Stimulated activated effector memory CD8-positive, alpha-beta T cell treated with anti-CD3 and anti-CD28 coated beads, Interleukin-12 subunit alpha, Interleukin-12 subunit beta, amount 100 ng/mL, for 72 hours (primary cell): ENCODE results near the gene APOF.
A peak's percentile ranks its signal among the peaks of the same experiment; 100 is the strongest.
"Not testable (repeated sequence)": the region's sequence is repeated elsewhere in the genome, so short reads cannot be mapped to it uniquely, and the experiment has no call there.

Experiments used
- ATAC-seq: fragments of 150-1000 bp; cut with Tn5 transposase; 2 replicates; pipeline ENCODE4 v1.10.0; 2021
- DNase-seq, 2 donors: peaks; one replicate each; pipeline ENCODE4 v3.0.0; 2021 to 2022; ENCODE audit warnings: low spot score in 2 of 2
- H3K27ac Mint-ChIP-seq: one replicate; pipeline ENCODE4 v1.8.0; 2022; ENCODE audit warnings: mild to moderate bottlenecking, mixed read lengths
- H3K36me3 Mint-ChIP-seq: one replicate; pipeline ENCODE4 v1.8.0; 2022; ENCODE audit warnings: mild to moderate bottlenecking, mixed read lengths
- H3K4me1 Mint-ChIP-seq: one replicate; pipeline ENCODE4 v1.8.0; 2022; ENCODE audit warnings: mixed read lengths
- H3K4me3 Mint-ChIP-seq: one replicate; pipeline ENCODE4 v1.8.0; 2022; ENCODE audit warnings: mild to moderate bottlenecking, mixed read lengths
- H3K9me3 Mint-ChIP-seq: one replicate; pipeline ENCODE4 v1.8.0; 2022; ENCODE audit warnings: mixed read lengths

The APOF gene

DNA sequence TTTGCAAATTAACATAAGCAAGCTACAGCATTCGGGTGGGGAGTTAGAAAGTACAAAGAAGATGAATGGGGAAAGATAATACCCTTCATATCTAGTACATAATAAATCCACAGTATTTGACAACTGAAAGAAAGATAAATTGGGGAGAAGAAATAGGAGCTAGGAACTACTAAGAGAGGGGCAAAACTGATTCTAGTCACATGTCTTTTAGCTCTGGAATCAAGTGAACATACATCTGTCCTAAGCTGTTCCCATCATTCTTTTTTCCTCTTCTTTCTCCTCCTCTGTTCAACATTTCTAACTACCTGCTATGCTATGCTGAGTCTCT is 15.3 kb upstream of the APOF start:
- DNase-seq (no peak), ATAC-seq (no peak)
- H3K36me3 Mint-ChIP-seq: no peaks in the 10 kb centered on the region
- H3K4me1 Mint-ChIP-seq: no peaks in the 10 kb centered on the region
- no peaks in the 10 kb centered on the region for H3K9me3 Mint-ChIP-seq
- H3K4me3 Mint-ChIP-seq: no peak overlapping the region
- H3K27ac Mint-ChIP-seq: no peak overlapping the region

DNA sequence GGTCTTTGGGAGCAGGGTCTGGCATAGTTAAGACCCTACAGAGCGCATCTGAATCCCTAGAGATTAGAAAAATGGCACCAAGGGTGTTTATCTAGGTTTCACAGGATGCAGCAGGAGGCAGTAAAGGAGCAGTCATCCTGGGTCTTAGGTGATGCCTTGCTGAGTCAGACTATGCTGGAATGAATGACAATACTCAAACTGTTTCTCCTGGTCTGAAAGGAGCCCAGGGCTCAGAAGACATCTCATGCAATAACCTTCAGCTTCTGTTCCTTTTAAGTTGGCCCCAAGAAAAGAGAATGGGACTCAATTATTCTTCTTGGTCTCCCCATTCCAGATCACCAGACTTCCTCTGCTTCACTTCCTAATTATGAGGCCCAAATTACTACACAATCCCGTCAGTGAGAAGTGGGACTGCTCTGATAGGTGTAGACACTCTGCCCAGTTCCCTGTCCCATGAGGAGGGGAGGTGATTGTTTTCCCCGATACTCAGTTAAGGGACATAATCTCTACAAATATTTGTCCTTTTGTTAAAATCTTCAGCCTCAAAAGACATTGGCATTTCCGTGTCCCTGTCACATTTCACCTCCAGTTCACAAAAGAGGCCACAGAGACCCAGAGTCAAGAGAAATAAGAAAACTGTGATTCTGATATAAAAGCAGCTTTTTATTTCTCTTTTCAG is 14.8 kb upstream of the APOF start:
- H3K27ac Mint-ChIP-seq: no peak overlapping the region

DNA sequence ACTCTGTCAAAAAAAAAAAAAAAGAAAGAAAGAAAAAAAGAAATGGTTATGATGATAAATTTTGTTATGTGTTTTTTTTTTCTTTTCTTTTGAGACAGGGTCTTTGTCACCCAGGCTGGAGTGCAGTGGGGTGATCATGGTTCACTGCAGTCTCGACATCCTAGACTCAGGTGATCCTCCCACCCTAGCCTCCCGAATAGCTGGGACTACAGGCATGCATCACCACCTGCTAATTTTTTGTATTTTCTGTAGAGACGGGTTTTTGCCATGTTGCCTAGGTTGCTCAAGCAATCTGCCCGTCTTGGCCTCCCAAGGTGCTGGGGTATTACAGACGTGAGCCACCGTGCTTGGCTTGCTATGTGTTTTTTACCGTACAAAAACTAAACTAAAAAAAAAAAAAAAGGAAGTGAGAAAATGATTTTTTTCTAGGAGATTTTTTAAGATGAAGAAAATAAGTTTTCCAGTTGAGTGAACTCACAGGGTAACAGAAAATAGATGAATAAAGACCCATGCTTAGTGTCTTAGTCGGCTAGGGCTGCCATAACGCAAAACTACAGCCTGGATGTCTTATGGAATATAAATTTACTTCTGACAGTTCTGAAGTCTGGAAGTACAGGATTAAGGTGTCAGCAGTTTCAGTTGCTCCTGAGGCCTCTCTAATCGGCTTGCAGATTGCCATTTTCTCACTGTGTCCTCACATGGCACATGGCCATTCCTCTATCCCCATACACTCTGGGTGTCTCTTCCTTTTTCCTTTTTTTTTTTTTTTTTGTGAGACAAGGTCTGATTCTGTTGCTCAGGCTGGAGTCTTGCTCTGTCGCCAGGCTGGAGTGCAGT is 13.2 kb upstream of the APOF start:
- no peak overlapping the region for H3K27ac Mint-ChIP-seq
- H3K36me3 Mint-ChIP-seq: no peaks in the 10 kb centered on the region
- H3K9me3 Mint-ChIP-seq: no peaks in the 10 kb centered on the region
- no peaks in the 10 kb centered on the region for H3K4me1 Mint-ChIP-seq
- DNase-seq: no peak
- no peak overlapping the region for H3K4me3 Mint-ChIP-seq
- ATAC-seq: no peak

More for the DNA sequence above, 14.8 kb upstream of the APOF start:
- DNase-seq (no peak), ATAC-seq (peak; percentile 93)
- Mint-ChIP-seq H3K4me3 (no peak overlapping the region), H3K9me3 (no peaks in the 10 kb centered on the region), H3K4me1 (no peaks in the 10 kb centered on the region), H3K36me3 (no peaks in the 10 kb centered on the region)

DNA sequence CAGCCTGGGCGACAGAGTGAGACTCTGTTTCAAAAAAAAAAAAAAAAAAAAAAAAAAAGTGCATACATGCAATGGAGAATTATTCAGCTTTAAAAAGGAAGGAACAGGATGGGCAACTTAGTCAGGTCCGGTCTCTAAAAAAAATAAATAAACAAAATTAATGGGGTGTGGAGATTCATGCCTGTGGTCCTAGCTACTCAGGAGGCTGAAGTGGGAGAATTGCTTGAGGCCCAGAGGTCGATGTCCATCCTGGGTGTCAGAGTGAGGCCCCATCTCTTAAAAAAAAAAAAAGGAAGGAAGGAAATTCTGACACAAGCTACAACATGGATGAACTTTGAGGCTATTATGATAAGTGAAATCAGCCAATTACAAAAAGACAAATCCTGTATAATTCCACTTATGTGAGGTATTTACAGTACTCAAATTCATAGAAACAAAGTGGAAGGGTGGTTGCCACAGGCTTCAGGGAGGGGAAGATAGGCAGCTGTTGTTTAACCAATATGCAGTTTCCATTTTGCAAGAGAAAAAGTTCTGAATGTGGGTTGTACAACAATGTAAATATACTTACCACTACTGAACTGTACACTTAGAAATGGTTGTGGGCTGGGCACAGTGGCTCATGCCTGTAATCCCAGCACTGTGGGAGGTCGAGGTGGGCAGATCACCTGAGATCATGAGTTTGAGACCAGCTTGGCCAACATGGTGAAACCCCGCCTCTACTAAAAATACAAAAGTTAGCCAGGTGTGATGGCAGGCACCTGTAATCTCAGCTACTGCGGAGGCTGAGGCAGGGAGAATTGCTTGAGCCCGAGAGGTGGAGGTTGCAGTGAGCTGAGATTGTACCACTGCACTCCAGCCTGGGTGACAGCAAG is 12.3 kb upstream of the APOF start:
- no peak overlapping the region for H3K4me3 Mint-ChIP-seq
- DNase-seq (no peak), ATAC-seq (no peak)

DNA sequence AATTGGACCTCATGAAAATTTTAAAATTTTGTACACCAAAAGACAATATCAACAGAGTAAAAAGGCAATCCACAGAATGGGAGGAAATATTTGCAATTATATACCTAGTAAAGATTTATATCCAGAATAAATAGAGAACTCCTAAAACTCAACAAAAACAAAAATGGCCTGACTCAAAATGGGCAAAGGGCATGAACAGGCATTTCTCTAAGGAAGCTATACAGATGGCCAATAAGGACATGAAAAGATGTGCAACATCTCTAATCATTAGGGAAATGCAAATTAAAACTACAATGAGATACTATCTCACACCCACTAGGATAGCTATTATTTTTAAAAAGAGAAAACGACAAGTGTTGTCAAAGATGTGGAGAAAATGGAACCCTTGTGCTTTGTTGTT is 10.9 kb upstream of the APOF start:
- H3K9me3 Mint-ChIP-seq: no peaks in the 10 kb centered on the region
- ATAC-seq (no peak), DNase-seq (no peak)
- H3K4me1 Mint-ChIP-seq: no peaks in the 10 kb centered on the region
- no peaks in the 10 kb centered on the region for H3K36me3 Mint-ChIP-seq
- H3K27ac Mint-ChIP-seq: no peak overlapping the region
- H3K4me3 Mint-ChIP-seq: no peak overlapping the region

More for the DNA sequence above, 12.3 kb upstream of the APOF start:
- Mint-ChIP-seq H3K27ac (no peak overlapping the region), H3K9me3 (no peaks in the 10 kb centered on the region), H3K36me3 (no peaks in the 10 kb centered on the region), H3K4me1 (no peaks in the 10 kb centered on the region)

DNA sequence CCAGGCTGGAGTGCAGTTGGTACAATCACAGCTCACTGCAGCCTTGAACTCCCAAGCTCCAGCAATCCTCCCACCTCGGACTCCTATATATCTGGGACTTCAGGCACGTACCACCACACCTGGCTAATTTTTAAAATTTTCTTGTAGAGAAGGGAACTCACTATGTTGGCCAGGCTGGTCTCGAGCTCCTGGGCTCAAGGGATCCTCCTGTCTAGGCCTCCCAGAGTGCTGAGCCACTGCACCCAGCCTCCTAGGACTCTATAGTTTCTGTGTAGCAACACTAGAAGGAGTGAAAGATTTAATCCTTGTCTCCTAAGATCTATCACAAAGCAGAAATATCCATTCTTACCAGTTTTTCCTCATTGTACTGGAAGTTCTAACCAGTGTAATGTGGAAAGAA is 4.3 kb upstream of the APOF start:
- Mint-ChIP-seq H3K4me3 (no peak overlapping the region), H3K27ac (no peak overlapping the region), H3K4me1 (no peaks in the 10 kb centered on the region), H3K9me3 (no peaks in the 10 kb centered on the region), H3K36me3 (no peaks in the 10 kb centered on the region)
- DNase-seq: no peak
- no peak for ATAC-seq

DNA sequence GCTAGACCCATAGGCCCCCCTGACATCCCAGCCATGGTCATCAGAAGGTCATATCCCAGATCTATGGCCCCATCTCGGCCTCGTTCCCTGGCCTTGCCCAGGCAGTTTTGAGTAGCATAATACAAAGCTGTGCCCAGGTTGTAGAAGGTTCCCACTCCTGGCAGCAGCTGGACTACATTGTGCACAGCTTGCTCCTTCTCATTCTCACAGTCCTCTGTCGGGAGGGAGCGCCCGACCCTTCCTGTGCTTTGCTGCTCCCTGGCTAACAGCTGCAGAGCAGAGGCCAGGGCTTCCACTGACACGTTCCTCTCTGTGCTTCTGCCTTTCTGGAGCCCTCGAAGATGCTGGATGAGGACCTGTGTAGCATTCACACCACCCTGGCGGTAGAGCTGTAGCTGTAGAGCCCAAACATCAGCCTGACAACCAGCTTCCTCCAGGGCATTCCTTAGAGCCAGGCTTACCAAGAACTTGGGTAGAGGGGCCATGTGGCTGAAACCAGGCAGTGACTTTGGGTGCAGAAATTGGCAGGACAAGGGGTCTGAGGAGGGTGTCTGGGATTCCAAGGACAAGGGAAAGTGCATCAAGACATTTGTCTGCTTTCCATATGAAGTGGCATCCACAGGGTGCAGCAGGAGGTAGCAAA is 1.0 kb downstream of the APOF start:
- peaks cover 26% of the 10 kb centered on the region for H3K4me1 Mint-ChIP-seq
- no peak for DNase-seq
- H3K36me3 Mint-ChIP-seq: peaks cover 33% of the 10 kb centered on the region
- peak overlapping the region; percentile 90 for H3K27ac Mint-ChIP-seq
- H3K4me3 Mint-ChIP-seq: peak overlapping the region; percentile 84
- H3K9me3 Mint-ChIP-seq: no peaks in the 10 kb centered on the region
- no peak for ATAC-seq

DNA sequence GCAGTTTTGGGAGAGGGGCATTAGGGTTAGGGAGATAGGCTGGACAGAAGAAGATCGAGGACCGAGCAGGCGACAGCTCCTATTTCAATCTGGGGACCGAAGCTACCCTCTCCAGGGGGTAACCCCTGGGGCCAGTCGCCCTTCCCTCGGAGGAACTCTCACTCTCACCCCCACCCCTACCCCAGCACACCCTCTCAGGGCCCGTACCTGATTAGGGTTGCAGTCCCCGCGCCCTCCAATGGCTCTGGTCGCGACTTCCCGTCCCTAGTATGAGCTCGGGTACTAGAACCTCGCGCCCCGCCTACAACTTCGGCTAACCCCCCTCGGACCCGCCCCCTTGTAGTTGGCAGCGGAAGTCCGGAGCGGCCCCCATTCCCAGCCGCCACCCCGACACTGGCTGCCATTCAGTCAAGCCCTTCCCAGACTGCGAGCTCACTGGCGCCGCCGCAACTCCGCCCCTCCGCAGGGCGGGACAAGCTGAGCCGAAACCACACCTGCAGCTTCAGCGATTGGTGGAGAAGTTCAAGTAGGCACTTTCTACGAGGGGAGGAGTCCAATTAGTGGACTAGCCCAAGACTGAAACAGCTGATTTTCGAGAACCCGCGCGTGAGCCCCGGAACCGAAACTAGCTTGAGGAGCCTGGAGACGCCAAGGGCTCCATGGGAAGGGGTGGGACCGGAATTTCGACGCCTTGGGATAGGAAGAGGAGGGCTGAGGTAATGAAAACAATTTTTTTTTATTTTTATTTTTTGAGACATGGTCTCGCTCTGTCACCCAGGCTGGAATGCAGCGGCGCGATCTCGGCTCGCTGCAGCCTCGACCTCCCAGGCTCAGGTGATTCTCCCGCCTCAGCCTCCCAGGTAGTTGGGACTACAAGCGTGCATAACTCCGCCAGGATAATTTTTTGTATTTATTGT is 2.5 kb downstream of the APOF start, which contains the start of gene STAT2:
Gene STAT2, minus strand, starts transcription at position 257 of the 917 bp plus-strand sequence. CDS start 3,536 bp downstream, outside the sequence.
- Mint-ChIP-seq H3K4me3 (peak within 1 kb of the TSS; percentile 84), H3K27ac (peak within 1 kb of the TSS; percentile 90), H3K36me3 (peaks cover 48% of the 10 kb centered on the region), H3K4me1 (peaks cover 33% of the 10 kb centered on the region), H3K9me3 (no peaks in the 10 kb centered on the region)
- peak; percentile 94 to 99 for DNase-seq
- peak; percentile 98 for ATAC-seq

DNA sequence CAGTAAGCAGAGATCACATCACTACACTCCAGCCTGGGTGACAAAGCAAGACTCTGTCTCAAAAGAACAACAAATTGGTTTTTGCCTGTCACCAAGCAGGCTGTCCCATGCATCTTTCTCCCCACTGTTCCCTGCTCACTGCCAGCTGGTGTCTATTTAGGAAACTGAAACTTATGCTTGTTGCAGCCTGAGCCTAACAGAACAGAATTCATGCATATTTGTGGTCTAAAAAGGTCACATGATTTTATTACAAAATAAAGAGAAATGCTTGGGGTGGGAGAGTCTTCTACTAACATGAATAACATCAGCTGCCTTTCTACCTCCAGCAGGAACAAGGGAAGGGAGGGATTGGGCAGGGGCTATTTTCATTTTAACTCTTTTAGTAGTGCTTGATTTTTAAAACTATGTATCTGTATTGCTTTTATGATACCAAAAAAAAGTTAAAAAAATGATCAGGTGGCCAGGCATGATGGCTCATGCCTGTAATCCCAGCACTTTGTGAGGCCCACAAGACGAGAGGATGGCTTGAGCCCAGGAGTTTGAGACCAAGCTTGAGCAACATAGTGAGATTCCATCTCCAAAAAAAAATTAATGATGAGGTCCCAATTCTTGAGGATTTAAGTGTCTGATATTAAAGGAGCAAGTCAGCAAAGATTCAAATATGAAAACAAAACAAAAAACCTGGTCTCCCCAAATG is 3.7 kb downstream of the APOF start:
- no peak for DNase-seq
- H3K4me1 Mint-ChIP-seq: peaks cover 33% of the 10 kb centered on the region
- H3K4me3 Mint-ChIP-seq: peak overlapping the region; percentile 84
- peaks cover 59% of the 10 kb centered on the region for H3K36me3 Mint-ChIP-seq
- H3K27ac Mint-ChIP-seq: peak overlapping the region; percentile 90
- no peaks in the 10 kb centered on the region for H3K9me3 Mint-ChIP-seq
- ATAC-seq: no peak

DNA sequence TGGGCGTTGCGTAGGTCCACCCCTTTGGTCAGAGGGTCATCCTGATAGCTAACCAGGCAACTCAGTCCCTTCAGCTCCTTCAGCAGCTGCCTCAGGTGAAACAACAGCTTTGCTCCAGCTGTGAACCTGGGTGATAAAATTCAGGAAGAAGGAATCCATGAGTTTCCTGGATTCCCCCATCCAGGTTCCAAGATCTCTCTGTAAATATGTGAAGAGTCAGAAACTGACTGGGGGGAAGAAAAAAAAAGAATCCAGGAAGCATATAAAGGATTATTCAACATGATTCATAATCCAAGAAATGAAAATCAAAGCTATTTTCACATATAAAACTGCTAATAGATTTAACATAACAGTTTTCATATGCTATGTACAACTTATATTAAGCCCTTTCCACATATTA is 11.3 kb downstream of the APOF start:
- H3K4me3 Mint-ChIP-seq: no peak overlapping the region
- DNase-seq (no peak), ATAC-seq (no peak)
- H3K4me1 Mint-ChIP-seq: peaks cover 7% of the 10 kb centered on the region
- peaks cover 100% of the 10 kb centered on the region for H3K36me3 Mint-ChIP-seq
- H3K9me3 Mint-ChIP-seq: no peaks in the 10 kb centered on the region
- H3K27ac Mint-ChIP-seq: peak overlapping the region; percentile 41

DNA sequence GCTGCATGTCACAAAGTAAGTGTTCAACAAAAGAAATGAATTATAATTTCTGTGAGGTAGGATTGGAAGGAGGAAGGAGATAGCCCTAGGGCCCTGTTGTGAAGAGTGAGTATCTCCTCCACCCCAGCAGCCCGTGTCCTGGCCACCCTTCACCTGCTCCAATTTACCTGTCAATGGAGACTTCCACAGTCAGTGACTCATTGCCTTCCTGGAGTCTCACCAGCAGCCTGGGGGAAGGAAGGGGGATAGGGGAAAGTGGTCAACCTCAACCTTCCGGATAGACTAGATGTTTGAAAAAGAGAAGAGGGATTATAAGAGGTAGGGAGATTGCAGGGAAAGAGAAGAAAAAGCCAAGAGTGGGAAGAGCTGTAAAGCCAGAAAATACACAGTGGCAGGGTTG is 12.0 kb downstream of the APOF start:
- H3K9me3 Mint-ChIP-seq: no peaks in the 10 kb centered on the region
- H3K4me3 Mint-ChIP-seq: no peak overlapping the region
- peaks cover 2% of the 10 kb centered on the region for H3K4me1 Mint-ChIP-seq
- no peak for ATAC-seq
- peak overlapping the region; percentile 41 for H3K27ac Mint-ChIP-seq
- no peak for DNase-seq
- peaks cover 100% of the 10 kb centered on the region for H3K36me3 Mint-ChIP-seq

DNA sequence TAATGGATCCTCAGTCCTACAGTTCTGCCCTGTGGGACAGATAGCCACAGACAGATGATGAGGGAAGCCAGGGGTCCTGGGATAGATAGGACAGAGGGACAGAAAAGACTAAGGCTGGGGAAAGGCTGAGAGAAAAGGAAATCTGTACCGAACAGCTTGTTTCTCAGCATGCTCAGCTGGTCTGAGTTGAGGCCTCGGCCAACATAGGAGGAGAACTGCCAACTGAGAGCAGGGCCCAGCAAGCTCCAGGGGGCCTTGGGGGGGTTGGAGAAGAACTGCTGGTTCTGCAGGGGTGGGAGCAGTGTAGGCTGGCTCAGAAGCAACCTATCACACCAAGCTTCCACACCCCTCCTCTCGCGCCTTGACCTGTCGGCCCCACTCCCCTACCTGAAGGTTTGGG is 13.9 kb downstream of the APOF start:
- no peaks in the 10 kb centered on the region for H3K9me3 Mint-ChIP-seq
- DNase-seq (no peak), ATAC-seq (peak; percentile 34)
- no peak overlapping the region for H3K4me3 Mint-ChIP-seq
- H3K4me1 Mint-ChIP-seq: no peaks in the 10 kb centered on the region
- no peak overlapping the region for H3K27ac Mint-ChIP-seq
- peaks cover 100% of the 10 kb centered on the region for H3K36me3 Mint-ChIP-seq

DNA sequence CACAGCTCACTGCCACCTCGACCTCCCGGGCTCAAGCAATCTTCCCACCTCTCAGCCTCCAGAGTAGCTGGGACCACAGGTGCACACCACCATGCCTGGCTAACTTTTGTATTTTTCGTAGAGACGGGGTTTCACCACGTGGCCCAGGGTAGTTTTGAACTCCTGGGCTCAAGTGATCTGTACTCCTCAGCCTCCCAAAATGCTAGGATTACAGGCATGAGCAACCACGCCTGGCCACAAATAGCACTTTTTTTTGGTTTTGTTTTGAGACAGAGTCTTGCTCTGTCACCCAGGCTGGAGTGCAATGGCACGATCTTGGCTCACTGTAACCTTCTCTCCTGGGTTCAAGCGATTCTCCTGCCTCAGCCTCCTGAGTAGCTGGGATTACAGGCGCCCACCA is 15.4 kb downstream of the APOF start:
- not testable (repeated sequence) for H3K4me3 Mint-ChIP-seq, DNase-seq, H3K4me1 Mint-ChIP-seq, H3K9me3 Mint-ChIP-seq, ATAC-seq
- Mint-ChIP-seq H3K27ac (peak overlapping the region; percentile 75), H3K36me3 (peaks cover 99% of the 10 kb centered on the region)

DNA sequence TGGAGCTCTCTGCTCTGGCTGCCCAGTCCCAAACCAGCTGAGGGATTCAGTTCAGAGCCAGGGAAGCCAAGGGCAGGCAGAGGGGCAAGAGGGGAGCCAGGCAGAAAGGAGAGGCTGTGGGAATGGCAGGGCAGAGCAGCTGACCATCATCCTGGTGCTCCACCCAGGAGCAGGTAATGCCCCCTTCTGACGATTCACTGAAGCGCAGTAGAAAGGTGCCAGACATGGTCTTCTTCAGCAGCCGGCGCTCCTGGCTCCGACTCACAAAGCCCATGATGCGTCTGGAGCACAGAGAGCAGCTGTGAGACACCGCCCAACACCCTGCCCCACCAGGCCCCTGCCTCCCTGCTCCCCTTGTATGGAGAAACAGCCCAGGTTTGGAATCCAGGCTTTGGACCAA is 16.0 kb downstream of the APOF start:
- DNase-seq (no peak), ATAC-seq (peak; percentile 41)
- H3K36me3 Mint-ChIP-seq: peaks cover 98% of the 10 kb centered on the region
- H3K27ac Mint-ChIP-seq: no peak overlapping the region
- no peak overlapping the region for H3K4me3 Mint-ChIP-seq
- H3K9me3 Mint-ChIP-seq: no peaks in the 10 kb centered on the region
- H3K4me1 Mint-ChIP-seq: no peaks in the 10 kb centered on the region
